CD14-positive monocyte (primary cell): ENCODE data around the gene TMUB1. TPM values are rescaled to one million over a fixed set of nuclear protein-coding genes. Genes with fewer than 3 reads are reported as not detected.

Experiments
- DNase-seq, 3 donors: peaks; one replicate each; pipeline ENCODE4 v3.0.0-alpha.2; 2011 to 2022
- H2AFZ ChIP-seq: 2 replicates; pipeline ENCODE4 v1.6.0; 2012; ENCODE audit warnings: mild to moderate bottlenecking, low read depth, low read length, inconsistent platforms; ENCODE audit not compliant: insufficient read depth, poor library complexity, severe bottlenecking
- H3K27ac ChIP-seq, 2 donors: 1 replicate in 1 of 2; 2 replicates in 1 of 2; pipeline ENCODE4 v1.5.1; 2012 to 2013; ENCODE audit warnings: low read length in 2 of 2, control low read depth in 1 of 2, inconsistent platforms in 1 of 2, low read depth in 1 of 2, mild to moderate bottlenecking in 1 of 2
- H3K27me3 ChIP-seq, 2 donors: one replicate each; pipeline versions ENCODE4 v1.6.0 to v1.6.1; 2011 to 2013; ENCODE audit warnings: low read length in 2 of 2; ENCODE audit not compliant: control insufficient read depth in 2 of 2, insufficient read depth in 2 of 2
- H3K36me3 ChIP-seq, 2 donors: replicated peaks in 1 of 2; 1 replicate in 1 of 2; 2 replicates in 1 of 2; pipeline versions ENCODE4 v1.5.1 to v1.6.1; 2012 to 2013; ENCODE audit warnings: low read length in 2 of 2, control low read depth in 1 of 2, inconsistent platforms in 1 of 2, mild to moderate bottlenecking in 1 of 2; ENCODE audit not compliant: insufficient read depth in 2 of 2, control insufficient read depth in 1 of 2
- H3K4me1 ChIP-seq, 2 donors: 1 replicate in 1 of 2; 2 replicates in 1 of 2; pipeline versions ENCODE4 v1.5.1 to v1.6.1; 2012 to 2013; ENCODE audit warnings: low read length in 2 of 2, control low read depth in 1 of 2, inconsistent platforms in 1 of 2, mild to moderate bottlenecking in 1 of 2, moderate library complexity in 1 of 2; ENCODE audit not compliant: insufficient read depth in 2 of 2, control insufficient read depth in 1 of 2
- H3K4me2 ChIP-seq: replicated peaks from 2 replicates; pipeline ENCODE3; 2012; ENCODE audit warnings: low read length, moderate library complexity, mild to moderate bottlenecking; ENCODE audit not compliant: poor library complexity, severe bottlenecking; ENCODE audit errors: extremely low read depth
- H3K4me3 ChIP-seq, 3 experiments: fragments of 200-600 bp in 1 of 3; sonication (generic) in 1 of 3; replicated peaks in 1 of 3; 1 replicate in 2 of 3; 2 replicates in 1 of 3; pipeline ENCODE4 v1.5.1; 2011 to 2013; ENCODE audit warnings: low read length in 3 of 3, mild to moderate bottlenecking in 3 of 3, control low read depth in 2 of 3, low read depth in 2 of 3, inconsistent platforms in 1 of 3, moderate library complexity in 1 of 3
- H3K79me2 ChIP-seq: 2 replicates; pipeline ENCODE4 v1.6.0; 2012; ENCODE audit warnings: mild to moderate bottlenecking, control low read depth, inconsistent platforms, low read length, moderate library complexity; ENCODE audit not compliant: insufficient read depth
- H3K9ac ChIP-seq: 2 replicates; pipeline ENCODE4 v1.6.0; 2017; ENCODE audit warnings: low read length, mild to moderate bottlenecking; ENCODE audit not compliant: insufficient read depth, poor library complexity, severe bottlenecking
- H3K9me3 ChIP-seq, 2 donors: replicated peaks in 1 of 2; 1 replicate in 1 of 2; 2 replicates in 1 of 2; pipeline versions ENCODE4 v1.5.1 to v1.6.1; 2012 to 2013; ENCODE audit warnings: low read length in 2 of 2, control low read depth in 1 of 2; ENCODE audit not compliant: control insufficient read depth in 1 of 2, insufficient read depth in 1 of 2
- H4K20me1 ChIP-seq: 2 replicates; pipeline ENCODE4 v1.6.0; 2012; ENCODE audit warnings: mild to moderate bottlenecking, low read length, control low read depth, moderate library complexity; ENCODE audit not compliant: insufficient read depth
- H3K27ac Mint-ChIP-seq, 7 donors: one replicate each; pipeline ENCODE4 v1.8.0; 2020; ENCODE audit warnings: mild to moderate bottlenecking in 7 of 7, mixed read lengths in 7 of 7, moderate library complexity in 6 of 7, inconsistent platforms in 2 of 7
- H3K27me3 Mint-ChIP-seq, 3 donors: one replicate each; pipeline ENCODE4 v1.8.0; 2021 to 2022; ENCODE audit warnings: low read depth in 3 of 3, mild to moderate bottlenecking in 3 of 3, mixed read lengths in 3 of 3, moderate library complexity in 3 of 3, inconsistent platforms in 1 of 3
- H3K36me3 Mint-ChIP-seq, 2 donors: one replicate each; pipeline ENCODE4 v1.8.0; 2020; ENCODE audit warnings: mixed read lengths in 2 of 2, inconsistent platforms in 1 of 2, mild to moderate bottlenecking in 1 of 2
- H3K4me1 Mint-ChIP-seq: one replicate; pipeline ENCODE4 v1.8.0; 2020; ENCODE audit warnings: mild to moderate bottlenecking, mixed read lengths
- H3K4me3 Mint-ChIP-seq, 2 donors: one replicate each; pipeline ENCODE4 v1.8.0; 2020; ENCODE audit warnings: mild to moderate bottlenecking in 2 of 2, mixed read lengths in 2 of 2, moderate library complexity in 1 of 2
- H3K9me3 Mint-ChIP-seq, 7 donors: one replicate each; pipeline ENCODE4 v1.8.0; 2020 to 2022; ENCODE audit warnings: mixed read lengths in 7 of 7, mild to moderate bottlenecking in 6 of 7, moderate library complexity in 6 of 7, inconsistent platforms in 2 of 7
- WGBS: methylation state at CpG from one replicate; pipeline ENCODE4 v1.1.5; 2013; ENCODE audit warnings: missing lambda C conversion rate; ENCODE audit not compliant: insufficient coverage; 5-methylcytosine and 5-hydroxymethylcytosine counted together
- intact Hi-C, 2 donors: fragments of 100-400 bp; cut with micrococcal nuclease; formaldehyde crosslinking; loops; one replicate each; pipeline versions ENCODE4 v1.15.0 to v1.15.1; 2023
- polyA plus RNA-seq, 3 donors: library from polyadenylated mRNA; depleted of rRNA in 1 of 3; unstranded in 2 of 3; stranded (reverse) in 1 of 3; fragments of 300-500 nt in 2 of 3; fragments of >200 nt in 1 of 3; fragmentation: Illumina TruSeq in 2 of 3; gene quantifications; 1 replicate in 2 of 3; 2 replicates in 1 of 3; pipeline ENCODE4 v1.2.3, GENCODE V29; 2012 to 2021
- TF ChIP-seq, protein P1 (sequence below): fragments of 200-600 bp; IDR thresholded peaks from one replicate; pipeline ENCODE4 v1.8.0; 2022; ENCODE audit warnings: antibody characterized with exemption, mild to moderate bottlenecking

The TMUB1 gene
- polyA plus RNA-seq, 3 donors = 17.4 to 28.2 (median 19.8) TPM

DNA sequence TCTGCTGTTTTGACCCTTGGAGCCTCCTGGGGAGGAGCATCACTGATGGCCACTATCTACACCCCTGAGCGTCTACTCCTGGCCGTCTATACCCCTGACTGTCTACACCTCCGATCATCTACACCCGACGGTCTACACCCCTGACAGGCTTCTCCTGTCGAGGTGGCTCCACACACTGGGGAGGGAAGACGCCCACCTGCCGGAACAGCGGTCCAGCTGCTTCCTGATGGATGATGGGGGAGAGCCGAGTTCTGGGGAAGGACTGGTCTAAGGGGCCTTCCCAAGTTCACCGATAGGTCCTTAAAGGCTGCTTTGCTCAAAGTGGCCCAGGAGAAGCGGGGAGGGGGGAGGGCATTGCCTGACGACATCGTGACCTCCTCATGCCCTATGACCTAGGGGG lies 44.9 kb upstream of the TMUB1 start:
- TF ChIP-seq, protein P1, sequence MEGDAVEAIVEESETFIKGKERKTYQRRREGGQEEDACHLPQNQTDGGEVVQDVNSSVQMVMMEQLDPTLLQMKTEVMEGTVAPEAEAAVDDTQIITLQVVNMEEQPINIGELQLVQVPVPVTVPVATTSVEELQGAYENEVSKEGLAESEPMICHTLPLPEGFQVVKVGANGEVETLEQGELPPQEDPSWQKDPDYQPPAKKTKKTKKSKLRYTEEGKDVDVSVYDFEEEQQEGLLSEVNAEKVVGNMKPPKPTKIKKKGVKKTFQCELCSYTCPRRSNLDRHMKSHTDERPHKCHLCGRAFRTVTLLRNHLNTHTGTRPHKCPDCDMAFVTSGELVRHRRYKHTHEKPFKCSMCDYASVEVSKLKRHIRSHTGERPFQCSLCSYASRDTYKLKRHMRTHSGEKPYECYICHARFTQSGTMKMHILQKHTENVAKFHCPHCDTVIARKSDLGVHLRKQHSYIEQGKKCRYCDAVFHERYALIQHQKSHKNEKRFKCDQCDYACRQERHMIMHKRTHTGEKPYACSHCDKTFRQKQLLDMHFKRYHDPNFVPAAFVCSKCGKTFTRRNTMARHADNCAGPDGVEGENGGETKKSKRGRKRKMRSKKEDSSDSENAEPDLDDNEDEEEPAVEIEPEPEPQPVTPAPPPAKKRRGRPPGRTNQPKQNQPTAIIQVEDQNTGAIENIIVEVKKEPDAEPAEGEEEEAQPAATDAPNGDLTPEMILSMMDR = no peak
- H3K79me2 ChIP-seq = no peaks in the 10 kb centered on the region
- no peak overlapping the region for H3K4me2 ChIP-seq
- H2AFZ ChIP-seq = no peak overlapping the region
- Mint-ChIP-seq H3K9me3 (peaks cover 0 to 2% (median 0%) of the 10 kb centered on the region in 7 donors), H3K27me3 (peaks cover 2 to 15% (median 3%) of the 10 kb centered on the region in 3 donors), H3K4me1 (no peaks in the 10 kb centered on the region), H3K4me3 (no peak overlapping the region), H3K36me3 (peaks cover 61 to 77% of the 10 kb centered on the region in 2 donors), H3K27ac (no peak overlapping the region)
- intact Hi-C loops = no loop called here
- no peaks in the 10 kb centered on the region for H3K27me3 ChIP-seq
- H3K36me3 ChIP-seq = peaks cover 45 to 89% of the 10 kb centered on the region in 2 donors
- H3K27ac ChIP-seq = no peak overlapping the region
- no peaks in the 10 kb centered on the region for H3K4me1 ChIP-seq
- H3K4me3 ChIP-seq = no peak overlapping the region
- H4K20me1 ChIP-seq = peaks cover 59% of the 10 kb centered on the region
- 85% methylated on average over 8 of the region's 14 CpGs for WGBS
- no peaks in the 10 kb centered on the region for H3K9me3 ChIP-seq
- no peak for DNase-seq
- H3K9ac ChIP-seq = no peak overlapping the region

DNA sequence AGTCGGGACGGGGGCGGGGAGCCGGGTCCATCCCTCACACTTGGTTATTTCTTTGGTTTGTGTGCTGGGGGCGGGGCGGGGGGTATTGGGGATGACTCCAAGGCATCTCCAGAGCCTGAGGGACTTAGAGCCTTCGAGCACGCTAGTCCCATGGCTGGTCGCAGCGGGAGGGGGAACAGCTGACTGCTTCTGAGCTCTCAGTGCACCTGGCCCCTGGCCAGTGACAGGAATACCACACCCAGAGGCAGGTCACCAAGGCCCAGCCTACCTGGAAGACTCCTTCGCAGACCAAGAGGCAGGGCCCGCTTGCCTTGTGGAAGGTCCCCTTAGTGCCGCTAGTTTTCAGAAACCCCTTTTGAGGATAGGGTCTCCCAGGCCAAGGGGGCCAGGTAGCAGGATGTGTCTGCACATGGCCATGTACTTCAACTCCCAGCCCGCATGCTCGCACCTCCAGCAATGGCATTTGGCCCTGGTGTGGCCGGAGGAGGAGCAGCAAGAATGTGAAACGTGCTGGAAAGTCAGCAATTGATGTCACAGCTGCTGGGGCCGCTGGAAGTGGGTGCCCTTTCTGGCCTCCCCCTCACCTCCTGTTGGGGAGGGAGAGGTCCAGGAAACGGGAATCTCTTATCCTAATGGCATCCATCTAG lies 43.3 kb upstream of the TMUB1 start:
- Mint-ChIP-seq H3K4me3 (no peak overlapping the region), H3K27me3 (peaks cover 2 to 16% (median 3%) of the 10 kb centered on the region in 3 donors), H3K27ac (peak overlapping the region in 1 of 7 donors; percentile 62), H3K9me3 (peaks cover 0 to 2% (median 0%) of the 10 kb centered on the region in 7 donors), H3K4me1 (no peaks in the 10 kb centered on the region), H3K36me3 (peaks cover 58 to 73% of the 10 kb centered on the region in 2 donors)
- DNase-seq = no peak
- peaks cover 64% of the 10 kb centered on the region for H4K20me1 ChIP-seq
- H3K27ac ChIP-seq = no peak overlapping the region
- TF ChIP-seq, protein P1 = no peak
- 96% methylated on average over 15 of the region's 19 CpGs for WGBS
- no peak overlapping the region for H3K9ac ChIP-seq
- no peaks in the 10 kb centered on the region for H3K4me1 ChIP-seq
- no peaks in the 10 kb centered on the region for H3K79me2 ChIP-seq
- no peak overlapping the region for H3K4me2 ChIP-seq
- no peaks in the 10 kb centered on the region for H3K9me3 ChIP-seq
- intact Hi-C loops = no loop called here
- H2AFZ ChIP-seq = no peak overlapping the region
- no peaks in the 10 kb centered on the region for H3K27me3 ChIP-seq
- peaks cover 49 to 87% of the 10 kb centered on the region in 2 donors for H3K36me3 ChIP-seq
- no peak overlapping the region for H3K4me3 ChIP-seq
